A549 (cell line): ENCODE measurements around the gene BCKDHA. TPM values are rescaled to one million over a fixed set of nuclear protein-coding genes. Genes with fewer than 3 reads are reported as not detected.
A peak's percentile ranks its signal among the peaks of the same experiment; 100 is the strongest.
"Not testable (repeated sequence)": the region's sequence is repeated elsewhere in the genome, so short reads cannot be mapped to it uniquely, and the experiment has no call there.

ENCODE experiments used
- ATAC-seq, 2 experiments: fragments of 200-7000 bp in 1 of 2; fragments of >200 bp in 1 of 2; cut with Nextera tagmentation in 1 of 2; cut with Tn5 transposase in 1 of 2; 3 replicates each; pipeline versions ENCODE4 v1.8.0 to v1.9.1; 2018 to 2020; ENCODE audit warnings: mild to moderate bottlenecking in 1 of 2, moderate library complexity in 1 of 2
- CTCF ChIA-PET: fragments of 300-600 bp; sonication (Branson Sonifier 250); formaldehyde crosslinking; extraction: SDS; loops from one replicate; lab custom pipeline; 2021; ENCODE audit warnings: antibody characterized with exemption, inconsistent platforms; lab: Yijun Ruan, JAX
- POLR2A ChIA-PET: fragments of 350-600 bp; formaldehyde crosslinking; extraction: SDS; loops from one replicate; lab custom pipeline; 2021; ENCODE audit warnings: antibody characterized with exemption, inconsistent platforms; lab: Yijun Ruan, JAX
- DNase-seq, 2 experiments: peaks; one replicate each; pipeline versions ENCODE4 v3.0.0 to v3.0.0-alpha.2; 2011 to 2016; ENCODE audit warnings: low read depth in 1 of 2, low spot score in 1 of 2
- FAIRE-seq: peaks from 2 replicates; lab custom pipeline; 2011; peaks lifted over from hg19 to GRCh38; lab: Jason Lieb, UNC
- H3K27ac ChIP-seq, 2 experiments: fragments of >200 bp; sonication (Bioruptor Twin); formaldehyde crosslinking; 3 replicates each; pipeline ENCODE4 v1.5.1; 2016 to 2017
- H3K4me1 ChIP-seq: fragments of >200 bp; sonication (Bioruptor Twin); formaldehyde crosslinking; 3 replicates; pipeline ENCODE4 v1.6.1; 2016
- H3K4me2 ChIP-seq: fragments of >200 bp; sonication (Bioruptor Twin); formaldehyde crosslinking; 3 replicates; pipeline ENCODE4 v1.6.1; 2016
- H3K4me3 ChIP-seq: fragments of >200 bp; sonication (Bioruptor Twin); formaldehyde crosslinking; 3 replicates; pipeline ENCODE4 v1.5.1; 2016
- H3K9me3 ChIP-seq: fragments of >200 bp; sonication (Bioruptor Twin); formaldehyde crosslinking; 3 replicates; pipeline ENCODE4 v1.6.1; 2016
- CEBPB ChIP-seq, 2 experiments: fragments of >200 bp in 1 of 2; sonication (Bioruptor Twin) in 1 of 2; formaldehyde crosslinking in 1 of 2; IDR thresholded peaks; 2 replicates each; pipeline ENCODE4 v1.6.1; 2012 to 2016
- E2F6 ChIP-seq: IDR thresholded peaks from 2 replicates; pipeline ENCODE4 v1.6.1; 2012; ENCODE audit warnings: low read depth, borderline replicate concordance
- EP300 ChIP-seq, 2 experiments: fragments of >200 bp; sonication (Bioruptor Twin); formaldehyde crosslinking; IDR thresholded peaks; 2 replicates in 1 of 2; 3 replicates in 1 of 2; pipeline ENCODE4 v1.6.1; 2016 to 2017
- FOSL2 ChIP-seq, 2 experiments: fragments of 450-650 bp in 1 of 2; fragments of >200 bp in 1 of 2; sonication (Bioruptor Twin) in 1 of 2; formaldehyde crosslinking; IDR thresholded peaks; 2 replicates each; pipeline versions ENCODE4 v1.5.0 to v1.6.1; 2016 to 2020; ENCODE audit warnings: mild to moderate bottlenecking in 1 of 2, moderate library complexity in 1 of 2
- GATA3 ChIP-seq: IDR thresholded peaks from 2 replicates; pipeline ENCODE4 v1.6.1; 2012; ENCODE audit warnings: borderline replicate concordance
- HDAC2 ChIP-seq: fragments of 200-600 bp; sonication (generic); IDR thresholded peaks from 2 replicates; pipeline ENCODE4 v1.6.1; 2016
- HOXA7 ChIP-seq: fragments of 250-450 bp; sonication (Bioruptor Pico); IDR thresholded peaks from 2 replicates; pipeline ENCODE4 v1.5.0; 2020; ENCODE audit warnings: mild to moderate bottlenecking, moderate library complexity
- HOXB5 ChIP-seq: fragments of 250-450 bp; sonication (Bioruptor Pico); IDR thresholded peaks from 2 replicates; pipeline ENCODE4 v1.5.0; 2020; ENCODE audit warnings: mild to moderate bottlenecking, moderate library complexity
- JUN ChIP-seq, 2 experiments: fragments of >200 bp; sonication (Bioruptor Twin); formaldehyde crosslinking; IDR thresholded peaks; 2 replicates in 1 of 2; 3 replicates in 1 of 2; pipeline ENCODE4 v1.6.1; 2016 to 2017
- MAFK ChIP-seq: fragments of 450-650 bp; IDR thresholded peaks from 2 replicates; pipeline ENCODE4 v1.6.1; 2014; ENCODE audit not compliant: partially characterized antibody
- MYC ChIP-seq: IDR thresholded peaks from 2 replicates; pipeline ENCODE4 v1.6.1; 2012; ENCODE audit warnings: mild to moderate bottlenecking, inconsistent platforms, low read length, improper control_type of control experiment, borderline replicate concordance
- RAD21 ChIP-seq, 2 experiments: fragments of >200 bp in 1 of 2; sonication (Bioruptor Twin) in 1 of 2; formaldehyde crosslinking in 1 of 2; IDR thresholded peaks in 1 of 2; conservative IDR thresholded peaks in 1 of 2; 2 replicates in 1 of 2; 3 replicates in 1 of 2; pipeline ENCODE4 v1.6.1; 2012 to 2018; ENCODE audit warnings: inconsistent platforms in 1 of 2
- WGBS: methylation state at CpG from one replicate; pipeline ENCODE4 v1.1.6; 2017; ENCODE audit errors: missing lambda C conversion rate; 5-methylcytosine and 5-hydroxymethylcytosine counted together
- polyA plus RNA-seq, 4 experiments: library from polyadenylated mRNA; depleted of rRNA in 3 of 4; stranded (reverse); fragments of >200 nt; fragmentation: RNase III in 1 of 4; extraction: RNeasy Plus Mini Kit Qiagen cat#74134 plus additional on column Dnase treatment in 1 of 4; gene quantifications; 2 replicates in 3 of 4; 3 replicates in 1 of 4; pipeline ENCODE4 v1.2.3, GENCODE V29; 2011 to 2017
- TF ChIP-seq, protein P1 (sequence below): fragments of >200 bp; sonication (Bioruptor Twin); formaldehyde crosslinking; IDR thresholded peaks from 3 replicates; pipeline ENCODE4 v1.6.1; 2016
- TF ChIP-seq, protein P2 (sequence below): fragments of 250-450 bp; sonication (Bioruptor Pico); IDR thresholded peaks from 2 replicates; pipeline ENCODE4 v1.5.0; 2020; ENCODE audit warnings: low read depth, mild to moderate bottlenecking, moderate library complexity
- TF ChIP-seq, protein P3 (sequence below): IDR thresholded peaks from 2 replicates; pipeline ENCODE4 v1.6.1; 2012
- TF ChIP-seq, protein P4 (sequence below): fragments of 150-350 bp; IDR thresholded peaks from 2 replicates; pipeline ENCODE4 v1.6.1; 2014; ENCODE audit warnings: low read depth, mild to moderate bottlenecking, low read length

BCKDHA gene
- polyA plus RNA-seq, 2 of the 4 experiments (the other 2 are of a cell fraction), result 42.9 to 44.4 TPM

DNA sequence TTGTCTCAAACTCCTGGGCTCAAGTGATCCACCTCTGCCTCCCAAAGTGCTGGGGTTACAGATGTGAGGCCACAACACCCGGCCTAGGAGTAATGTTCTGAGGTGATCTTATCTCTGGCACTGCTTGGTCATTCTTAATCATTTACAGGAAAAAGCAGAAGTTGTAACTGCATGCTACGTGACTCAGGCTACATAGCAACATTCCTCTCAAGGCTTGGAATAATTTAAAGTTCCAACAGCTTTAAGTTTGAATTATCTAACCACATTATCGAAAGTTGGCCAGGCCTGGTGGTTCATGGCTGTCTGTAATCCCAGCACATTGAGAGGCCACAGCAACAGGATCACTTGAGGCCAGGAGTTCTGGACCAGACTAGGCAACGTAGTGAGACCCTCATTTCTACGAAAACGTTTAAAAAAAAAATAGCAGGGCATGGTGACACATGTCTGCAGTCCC is 29.7 kb upstream of the BCKDHA start:
- peak; percentile 55; a peak in 5 of 6 replicates for ATAC-seq
- Histone ChIP-seq H3K4me1 (peaks cover 44% of the 10 kb centered on the region), H3K27ac (peak overlapping the region; percentile 66 to 86), H3K4me3 (no peak overlapping the region), H3K4me2 (peak overlapping the region; percentile 60), H3K9me3 (no peaks in the 10 kb centered on the region)
- peak; percentile 71 to 77 for DNase-seq
- 13% methylated on average over 6 of the region's 6 CpGs for WGBS
- POLR2A ChIA-PET, result interaction anchor here (1.0 to 1.2 kb wide), 2 partner anchors 20 to 72 kb away, joined by 4 read pairs; partner anchors contain the start of gene DMAC2
- FAIRE-seq, result peak; percentile 93
- TF ChIP-seq JUN (IDR thresholded peaks at IDR 0.05) (0 out of 5 replicates have a peak, but pooled peaks of 1 of the 2 experiments have one; percentile 40), EP300 (IDR thresholded peaks at IDR 0.05) (0 out of 5 replicates have a peak, but pooled peaks of 1 of the 2 experiments have one; percentile 20), MYC (no peak), E2F6 (0 out of 2 replicates have a peak, but pooled peaks have one; percentile 34), GATA3 (peak; percentile 95), FOSL2 (IDR thresholded peaks at IDR 0.05) (peak; percentile 29; the same call in 1 of the 2 replicates), FOSL2 (CRISPR knock-in tag; IDR thresholded peaks at IDR 0.05) (peak; percentile 77), HOXB5 (CRISPR knock-in tag) (no peak), HOXA7 (no peak), CEBPB (IDR thresholded peaks at IDR 0.05) (0 out of 4 replicates have a peak, but pooled peaks of 1 of the 2 experiments have one; percentile 4), RAD21 (conservative IDR thresholded peaks at IDR 0.05 in 1 of 2, IDR thresholded peaks at IDR 0.05 in 1 of 2) (0 out of 5 replicates have a peak, but pooled peaks of 1 of the 2 experiments have one; percentile 7)
- TF ChIP-seq, protein P1, sequence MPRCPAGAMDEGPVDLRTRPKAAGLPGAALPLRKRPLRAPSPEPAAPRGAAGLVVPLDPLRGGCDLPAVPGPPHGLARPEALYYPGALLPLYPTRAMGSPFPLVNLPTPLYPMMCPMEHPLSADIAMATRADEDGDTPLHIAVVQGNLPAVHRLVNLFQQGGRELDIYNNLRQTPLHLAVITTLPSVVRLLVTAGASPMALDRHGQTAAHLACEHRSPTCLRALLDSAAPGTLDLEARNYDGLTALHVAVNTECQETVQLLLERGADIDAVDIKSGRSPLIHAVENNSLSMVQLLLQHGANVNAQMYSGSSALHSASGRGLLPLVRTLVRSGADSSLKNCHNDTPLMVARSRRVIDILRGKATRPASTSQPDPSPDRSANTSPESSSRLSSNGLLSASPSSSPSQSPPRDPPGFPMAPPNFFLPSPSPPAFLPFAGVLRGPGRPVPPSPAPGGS, result no peak
- TF ChIP-seq, protein P2, sequence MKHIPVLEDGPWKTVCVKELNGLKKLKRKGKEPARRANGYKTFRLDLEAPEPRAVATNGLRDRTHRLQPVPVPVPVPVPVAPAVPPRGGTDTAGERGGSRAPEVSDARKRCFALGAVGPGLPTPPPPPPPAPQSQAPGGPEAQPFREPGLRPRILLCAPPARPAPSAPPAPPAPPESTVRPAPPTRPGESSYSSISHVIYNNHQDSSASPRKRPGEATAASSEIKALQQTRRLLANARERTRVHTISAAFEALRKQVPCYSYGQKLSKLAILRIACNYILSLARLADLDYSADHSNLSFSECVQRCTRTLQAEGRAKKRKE (CRISPR knock-in tag), result no peak
- TF ChIP-seq, protein P3, sequence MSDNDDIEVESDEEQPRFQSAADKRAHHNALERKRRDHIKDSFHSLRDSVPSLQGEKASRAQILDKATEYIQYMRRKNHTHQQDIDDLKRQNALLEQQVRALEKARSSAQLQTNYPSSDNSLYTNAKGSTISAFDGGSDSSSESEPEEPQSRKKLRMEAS, result peak; percentile 75
- TF ChIP-seq, protein P4, sequence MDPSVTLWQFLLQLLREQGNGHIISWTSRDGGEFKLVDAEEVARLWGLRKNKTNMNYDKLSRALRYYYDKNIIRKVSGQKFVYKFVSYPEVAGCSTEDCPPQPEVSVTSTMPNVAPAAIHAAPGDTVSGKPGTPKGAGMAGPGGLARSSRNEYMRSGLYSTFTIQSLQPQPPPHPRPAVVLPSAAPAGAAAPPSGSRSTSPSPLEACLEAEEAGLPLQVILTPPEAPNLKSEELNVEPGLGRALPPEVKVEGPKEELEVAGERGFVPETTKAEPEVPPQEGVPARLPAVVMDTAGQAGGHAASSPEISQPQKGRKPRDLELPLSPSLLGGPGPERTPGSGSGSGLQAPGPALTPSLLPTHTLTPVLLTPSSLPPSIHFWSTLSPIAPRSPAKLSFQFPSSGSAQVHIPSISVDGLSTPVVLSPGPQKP, result no peak
- CTCF ChIA-PET, result interaction anchor here (0.7 to 13.8 kb wide), 15 partner anchors 9 to 733 kb away, joined by 3 to 197 read pairs (median 4); partner anchors contain the start of genes TGFB1 and TMEM91

DNA sequence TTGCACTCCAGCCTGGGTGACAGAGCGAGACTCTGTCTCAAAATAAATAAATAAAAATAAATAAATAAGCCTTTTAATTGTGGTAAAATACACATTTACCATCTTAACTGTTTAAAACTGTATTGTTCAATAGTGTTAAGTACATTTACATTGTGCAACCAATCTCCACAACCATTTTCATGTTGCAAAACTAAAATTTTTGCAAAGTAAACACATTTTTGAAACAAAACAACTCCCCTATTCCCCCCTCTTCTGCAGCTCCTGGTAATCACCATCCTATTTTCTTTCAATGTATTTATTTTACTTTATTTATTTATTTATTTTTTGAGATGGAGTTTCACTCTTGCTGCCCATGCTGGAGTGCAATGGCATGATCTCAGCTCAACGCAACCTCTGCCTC is 27.8 kb upstream of the BCKDHA start:
- DNase-seq, result no peak
- no peak overlapping the region for H3K4me3 ChIP-seq
- CTCF ChIA-PET, result interaction anchor here (0.5 to 13.8 kb wide), 8 partner anchors 10 to 201 kb away, joined by 3 to 197 read pairs (median 4); partner anchors contain the start of gene TGFB1
- H3K27ac ChIP-seq, result no peak overlapping the region
- POLR2A ChIA-PET, result no interaction called here
- TF ChIP-seq MAFK (peak; percentile 58), HDAC2 (no peak)
- TF ChIP-seq, all 56 proteins: peak for 1
- WGBS, result 96% methylated on average over 2 of the region's 2 CpGs
- H3K9me3 ChIP-seq, result no peaks in the 10 kb centered on the region
- no peak overlapping the region for H3K4me2 ChIP-seq
- FAIRE-seq, result no peak
- peaks cover 50% of the 10 kb centered on the region for H3K4me1 ChIP-seq
- ATAC-seq, result no peak

DNA sequence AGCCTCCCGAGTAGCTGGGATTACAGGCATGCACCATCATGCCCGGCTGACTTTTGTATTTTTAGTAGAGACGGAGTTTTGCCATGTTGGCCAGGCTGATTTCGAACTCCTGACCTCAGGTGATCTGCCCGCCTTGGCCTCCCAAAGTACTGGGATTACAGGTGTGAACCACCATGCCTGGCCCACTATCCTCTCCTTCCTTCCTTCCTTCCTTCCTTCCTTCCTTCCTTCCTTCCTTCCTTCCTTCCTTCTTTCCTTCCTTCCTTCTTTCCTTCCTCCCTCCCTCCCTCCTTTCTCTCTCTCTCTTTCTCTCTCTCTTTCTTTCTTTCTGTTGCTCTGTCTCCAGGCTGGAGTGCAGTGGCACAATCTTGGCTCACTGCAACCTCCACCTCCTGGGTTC is 26.5 kb upstream of the BCKDHA start:
- CTCF ChIA-PET, result interaction anchor here (1.1 to 13.8 kb wide), 3 partner anchors 12 to 193 kb away, joined by 3 to 197 read pairs (median 3); partner anchors contain the start of gene TGFB1
- not testable (repeated sequence) for H3K4me3 ChIP-seq, H3K4me2 ChIP-seq, FAIRE-seq, H3K9me3 ChIP-seq, DNase-seq, ATAC-seq, H3K27ac ChIP-seq
- POLR2A ChIA-PET, result interaction anchor here (1.1 to 1.3 kb wide), 2 partner anchors 18 to 35 kb away, joined by 3 to 8 read pairs; no protein-coding TSS in a partner anchor
- H3K4me1 ChIP-seq, result peaks cover 49% of the 10 kb centered on the region
- 97% methylated on average over 5 of the region's 5 CpGs for WGBS
